Stimulated activated CD4-positive, alpha-beta T cell treated with anti-CD3 and anti-CD28 coated beads, Interleukin-1b, Interleukin-23, amount 100 ng/mL, for 1 hour (primary cell): ENCODE data around the gene CEP95.
"Not testable (repeated sequence)": the region's sequence is repeated elsewhere in the genome, so short reads cannot be mapped to it uniquely, and the experiment has no call there.

Experiments used
- DNase-seq, 2 donors: peaks; one replicate each; pipeline ENCODE4 v3.0.0-alpha.2; 2020; ENCODE audit warnings: low read depth in 2 of 2

The CEP95 gene

DNA sequence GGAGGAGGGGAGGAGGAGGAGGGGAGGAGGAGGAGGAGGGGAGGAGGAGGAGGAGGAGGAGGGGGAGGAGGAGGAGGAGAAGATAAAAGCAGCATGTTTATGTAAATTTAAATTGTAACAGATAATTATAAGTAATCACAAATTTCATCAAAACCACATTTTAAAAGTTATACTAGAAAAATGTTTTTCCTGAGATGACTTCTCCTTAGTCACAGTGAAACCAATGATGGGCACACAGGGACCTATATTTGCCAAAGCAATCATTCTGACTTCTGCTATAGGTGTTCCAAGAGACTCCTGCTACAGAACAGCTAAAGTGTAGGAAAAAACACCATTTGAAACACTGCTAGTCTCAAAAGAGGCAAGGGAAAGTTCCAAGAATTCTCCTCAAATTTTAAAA lies 66.4 kb downstream of the CEP95 start:
- DNase-seq = no peak

DNA sequence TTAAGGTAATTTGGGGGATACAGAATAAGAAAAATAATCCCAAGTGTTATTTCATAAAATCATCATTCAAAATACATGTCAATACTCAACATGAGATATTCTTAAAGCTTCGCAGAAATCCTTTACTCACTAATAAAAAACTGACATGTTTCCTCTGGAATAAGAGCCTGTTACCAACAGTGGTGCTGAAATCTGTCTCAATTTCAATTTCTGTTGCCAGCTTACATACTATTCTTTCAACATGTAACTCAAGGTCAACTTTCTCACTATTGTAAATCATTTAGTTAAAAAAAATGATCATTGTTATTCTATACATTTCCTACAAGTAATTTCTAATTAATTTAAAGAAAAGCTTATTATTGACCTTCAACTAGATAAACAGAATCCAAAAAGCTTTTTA lies 67.9 kb downstream of the CEP95 start:
- DNase-seq = no peak

- no peak for DNase-seq
Observed at GRCh38 chr17:64575431-64575830, 68.7 kb downstream of the CEP95 start.

- not testable (repeated sequence) for DNase-seq
Observed at GRCh38 chr17:64577025-64577424, 70.2 kb downstream of the CEP95 start.

GRCh38 chr17:64579917-64580316 lies 73.1 kb downstream of the CEP95 start:
- no peak for DNase-seq

DNA sequence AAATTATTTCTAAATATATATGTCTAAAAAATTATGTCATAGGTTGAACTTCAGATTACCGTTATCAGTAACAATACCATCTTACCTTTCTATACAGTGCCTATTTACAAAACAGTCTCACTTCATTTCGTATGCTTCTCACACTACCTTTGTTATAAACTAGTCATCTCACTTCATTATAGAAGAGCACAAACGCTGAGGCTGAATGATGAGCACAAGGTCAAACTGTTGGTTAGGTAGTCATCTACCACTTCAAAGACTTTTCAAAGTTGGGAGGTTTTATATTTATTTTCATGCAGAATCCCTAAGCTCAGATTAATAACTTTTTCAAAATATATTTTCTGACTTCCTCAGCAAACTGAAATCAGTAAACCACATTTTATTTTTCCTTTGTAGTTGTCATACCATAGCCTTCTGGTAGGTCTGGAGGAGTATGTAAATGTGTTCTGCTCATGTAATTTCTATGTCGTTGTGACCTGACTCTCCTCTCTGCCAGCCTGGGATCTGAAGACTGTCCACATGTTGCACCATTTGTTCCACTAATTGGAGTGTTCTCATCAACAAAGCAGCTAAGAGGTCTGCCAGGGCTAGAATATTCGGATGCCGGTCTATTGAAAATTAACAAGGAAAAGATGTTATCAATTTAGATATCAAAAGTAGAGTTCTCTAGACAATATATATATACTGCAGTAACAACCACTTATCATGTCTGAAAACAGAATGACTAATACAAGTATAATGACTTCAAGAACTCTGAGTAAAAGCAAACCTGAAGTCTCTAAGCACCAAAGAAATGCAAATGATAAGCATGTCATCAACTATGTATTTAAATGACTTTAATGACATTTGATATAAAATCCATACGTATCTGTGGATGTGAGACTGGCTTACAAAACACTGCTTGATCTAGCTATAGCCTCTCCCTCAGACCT lies 73.9 kb downstream of the CEP95 start:
- DNase-seq = no peak

DNA sequence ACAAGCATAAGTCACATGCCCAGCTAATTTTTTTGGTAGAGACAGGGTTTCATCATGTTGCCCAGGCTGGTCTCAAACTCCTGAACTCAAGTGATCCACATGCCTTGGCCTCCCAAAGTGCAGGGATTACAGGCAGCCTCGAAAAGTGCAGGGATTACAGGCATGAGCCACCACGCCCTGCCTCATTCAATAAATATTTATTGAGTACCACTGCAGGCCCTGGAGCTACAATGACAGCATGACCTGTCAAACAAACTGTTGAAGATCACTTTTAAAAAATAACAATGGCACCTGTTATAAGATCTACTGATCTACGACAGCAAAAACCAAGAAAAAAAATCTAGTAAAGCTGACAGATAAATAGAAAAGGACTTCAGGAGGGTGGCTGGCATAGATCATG lies 76.3 kb downstream of the CEP95 start:
- DNase-seq = no peak

GRCh38 chr17:64585146-64585545 lies 78.4 kb downstream of the CEP95 start:
- DNase-seq = no peak
